H1 (cell line): ENCODE results near the gene IL6R. TPM values are rescaled to one million over a fixed set of nuclear protein-coding genes. Genes with fewer than 3 reads are reported as not detected.

Experiments used
- CBX8 ChIP-seq: fragments of 300-800, 300-1000 bp; sonication (generic); IDR thresholded peaks from 2 replicates; pipeline ENCODE4 v1.7.1; 2016; ENCODE audit warnings: low read depth, low read length, borderline replicate concordance
- CHD2 ChIP-seq: IDR thresholded peaks from 2 replicates; pipeline ENCODE4 v1.6.1; 2012; ENCODE audit warnings: low read length, improper control_type of control experiment
- SIX5 ChIP-seq: IDR thresholded peaks from 2 replicates; pipeline ENCODE4 v1.6.1; 2011; ENCODE audit warnings: mild to moderate bottlenecking, low read depth, low read length
- polyA plus RNA-seq, 7 experiments: library from polyadenylated mRNA; depleted of rRNA in 3 of 7; stranded (reverse) in 5 of 7; unstranded in 2 of 7; fragments of >200 nt in 5 of 7; fragments of 200-250 nt in 2 of 7; gene quantifications; 1 replicate in 5 of 7; 2 replicates in 1 of 7; 4 replicates in 1 of 7; pipeline versions ENCODE4 v1.2.1 to v1.2.3, GENCODE V29; 2011 to 2013; ENCODE audit warnings: missing spikeins in 2 of 7, mixed read lengths in 2 of 7
- total RNA-seq: library from RNA; stranded (reverse); fragmentation: NEBNext Ultra II Directional; extraction: Animal tissue kit (Norgen Biotek cat#: 25700); gene quantifications from 2 replicates; pipeline ENCODE4 v1.2.1, GENCODE V29; 2021
- TF ChIP-seq, protein P1 (sequence below): fragments of 300-600 bp; sonication (generic); IDR thresholded peaks from 2 replicates; pipeline ENCODE4 v1.7.1; 2012; ENCODE audit warnings: low read length, moderate library complexity, mild to moderate bottlenecking, inconsistent platforms; ENCODE audit not compliant: insufficient replicate concordance
- TF ChIP-seq, protein P2 (sequence below): IDR thresholded peaks from 2 replicates; pipeline ENCODE4 v1.6.1; 2011; ENCODE audit warnings: low read length, improper control_type of control experiment

The IL6R gene
- total and polyA plus RNA-seq, 2 of the 8 experiments (the other 6 are each of a cell fraction or from before 2014, with no cell fraction given): 2.3 to 3.0 TPM

DNA sequence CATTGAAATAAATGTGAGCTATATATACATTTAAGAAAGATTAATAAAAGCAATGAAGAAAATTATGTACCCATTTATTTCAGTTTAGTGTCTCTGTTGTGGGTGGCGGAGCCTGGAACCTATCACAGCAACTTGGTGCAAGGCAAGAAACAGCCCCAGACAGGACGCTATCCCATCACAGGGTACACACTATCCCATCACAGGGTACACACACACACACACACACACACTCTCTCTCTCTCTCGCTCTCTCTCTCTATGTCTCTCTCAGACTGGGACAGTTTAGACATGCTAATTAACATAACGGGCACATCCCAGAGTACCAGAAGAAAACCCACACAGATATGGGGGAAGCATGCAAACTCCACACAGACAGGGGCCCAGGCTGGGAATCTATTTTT, 6.5 kb upstream of the IL6R start (continued):
- TF ChIP-seq, protein P1, sequence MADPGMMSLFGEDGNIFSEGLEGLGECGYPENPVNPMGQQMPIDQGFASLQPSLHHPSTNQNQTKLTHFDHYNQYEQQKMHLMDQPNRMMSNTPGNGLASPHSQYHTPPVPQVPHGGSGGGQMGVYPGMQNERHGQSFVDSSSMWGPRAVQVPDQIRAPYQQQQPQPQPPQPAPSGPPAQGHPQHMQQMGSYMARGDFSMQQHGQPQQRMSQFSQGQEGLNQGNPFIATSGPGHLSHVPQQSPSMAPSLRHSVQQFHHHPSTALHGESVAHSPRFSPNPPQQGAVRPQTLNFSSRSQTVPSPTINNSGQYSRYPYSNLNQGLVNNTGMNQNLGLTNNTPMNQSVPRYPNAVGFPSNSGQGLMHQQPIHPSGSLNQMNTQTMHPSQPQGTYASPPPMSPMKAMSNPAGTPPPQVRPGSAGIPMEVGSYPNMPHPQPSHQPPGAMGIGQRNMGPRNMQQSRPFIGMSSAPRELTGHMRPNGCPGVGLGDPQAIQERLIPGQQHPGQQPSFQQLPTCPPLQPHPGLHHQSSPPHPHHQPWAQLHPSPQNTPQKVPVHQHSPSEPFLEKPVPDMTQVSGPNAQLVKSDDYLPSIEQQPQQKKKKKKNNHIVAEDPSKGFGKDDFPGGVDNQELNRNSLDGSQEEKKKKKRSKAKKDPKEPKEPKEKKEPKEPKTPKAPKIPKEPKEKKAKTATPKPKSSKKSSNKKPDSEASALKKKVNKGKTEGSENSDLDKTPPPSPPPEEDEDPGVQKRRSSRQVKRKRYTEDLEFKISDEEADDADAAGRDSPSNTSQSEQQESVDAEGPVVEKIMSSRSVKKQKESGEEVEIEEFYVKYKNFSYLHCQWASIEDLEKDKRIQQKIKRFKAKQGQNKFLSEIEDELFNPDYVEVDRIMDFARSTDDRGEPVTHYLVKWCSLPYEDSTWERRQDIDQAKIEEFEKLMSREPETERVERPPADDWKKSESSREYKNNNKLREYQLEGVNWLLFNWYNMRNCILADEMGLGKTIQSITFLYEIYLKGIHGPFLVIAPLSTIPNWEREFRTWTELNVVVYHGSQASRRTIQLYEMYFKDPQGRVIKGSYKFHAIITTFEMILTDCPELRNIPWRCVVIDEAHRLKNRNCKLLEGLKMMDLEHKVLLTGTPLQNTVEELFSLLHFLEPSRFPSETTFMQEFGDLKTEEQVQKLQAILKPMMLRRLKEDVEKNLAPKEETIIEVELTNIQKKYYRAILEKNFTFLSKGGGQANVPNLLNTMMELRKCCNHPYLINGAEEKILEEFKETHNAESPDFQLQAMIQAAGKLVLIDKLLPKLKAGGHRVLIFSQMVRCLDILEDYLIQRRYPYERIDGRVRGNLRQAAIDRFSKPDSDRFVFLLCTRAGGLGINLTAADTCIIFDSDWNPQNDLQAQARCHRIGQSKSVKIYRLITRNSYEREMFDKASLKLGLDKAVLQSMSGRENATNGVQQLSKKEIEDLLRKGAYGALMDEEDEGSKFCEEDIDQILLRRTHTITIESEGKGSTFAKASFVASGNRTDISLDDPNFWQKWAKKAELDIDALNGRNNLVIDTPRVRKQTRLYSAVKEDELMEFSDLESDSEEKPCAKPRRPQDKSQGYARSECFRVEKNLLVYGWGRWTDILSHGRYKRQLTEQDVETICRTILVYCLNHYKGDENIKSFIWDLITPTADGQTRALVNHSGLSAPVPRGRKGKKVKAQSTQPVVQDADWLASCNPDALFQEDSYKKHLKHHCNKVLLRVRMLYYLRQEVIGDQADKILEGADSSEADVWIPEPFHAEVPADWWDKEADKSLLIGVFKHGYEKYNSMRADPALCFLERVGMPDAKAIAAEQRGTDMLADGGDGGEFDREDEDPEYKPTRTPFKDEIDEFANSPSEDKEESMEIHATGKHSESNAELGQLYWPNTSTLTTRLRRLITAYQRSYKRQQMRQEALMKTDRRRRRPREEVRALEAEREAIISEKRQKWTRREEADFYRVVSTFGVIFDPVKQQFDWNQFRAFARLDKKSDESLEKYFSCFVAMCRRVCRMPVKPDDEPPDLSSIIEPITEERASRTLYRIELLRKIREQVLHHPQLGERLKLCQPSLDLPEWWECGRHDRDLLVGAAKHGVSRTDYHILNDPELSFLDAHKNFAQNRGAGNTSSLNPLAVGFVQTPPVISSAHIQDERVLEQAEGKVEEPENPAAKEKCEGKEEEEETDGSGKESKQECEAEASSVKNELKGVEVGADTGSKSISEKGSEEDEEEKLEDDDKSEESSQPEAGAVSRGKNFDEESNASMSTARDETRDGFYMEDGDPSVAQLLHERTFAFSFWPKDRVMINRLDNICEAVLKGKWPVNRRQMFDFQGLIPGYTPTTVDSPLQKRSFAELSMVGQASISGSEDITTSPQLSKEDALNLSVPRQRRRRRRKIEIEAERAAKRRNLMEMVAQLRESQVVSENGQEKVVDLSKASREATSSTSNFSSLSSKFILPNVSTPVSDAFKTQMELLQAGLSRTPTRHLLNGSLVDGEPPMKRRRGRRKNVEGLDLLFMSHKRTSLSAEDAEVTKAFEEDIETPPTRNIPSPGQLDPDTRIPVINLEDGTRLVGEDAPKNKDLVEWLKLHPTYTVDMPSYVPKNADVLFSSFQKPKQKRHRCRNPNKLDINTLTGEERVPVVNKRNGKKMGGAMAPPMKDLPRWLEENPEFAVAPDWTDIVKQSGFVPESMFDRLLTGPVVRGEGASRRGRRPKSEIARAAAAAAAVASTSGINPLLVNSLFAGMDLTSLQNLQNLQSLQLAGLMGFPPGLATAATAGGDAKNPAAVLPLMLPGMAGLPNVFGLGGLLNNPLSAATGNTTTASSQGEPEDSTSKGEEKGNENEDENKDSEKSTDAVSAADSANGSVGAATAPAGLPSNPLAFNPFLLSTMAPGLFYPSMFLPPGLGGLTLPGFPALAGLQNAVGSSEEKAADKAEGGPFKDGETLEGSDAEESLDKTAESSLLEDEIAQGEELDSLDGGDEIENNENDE: no peak
- no peak for TF ChIP-seq CBX8
- TF ChIP-seq, protein P2, sequence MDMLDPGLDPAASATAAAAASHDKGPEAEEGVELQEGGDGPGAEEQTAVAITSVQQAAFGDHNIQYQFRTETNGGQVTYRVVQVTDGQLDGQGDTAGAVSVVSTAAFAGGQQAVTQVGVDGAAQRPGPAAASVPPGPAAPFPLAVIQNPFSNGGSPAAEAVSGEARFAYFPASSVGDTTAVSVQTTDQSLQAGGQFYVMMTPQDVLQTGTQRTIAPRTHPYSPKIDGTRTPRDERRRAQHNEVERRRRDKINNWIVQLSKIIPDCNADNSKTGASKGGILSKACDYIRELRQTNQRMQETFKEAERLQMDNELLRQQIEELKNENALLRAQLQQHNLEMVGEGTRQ: no peak
- TF ChIP-seq SIX5: no peak
- TF ChIP-seq CHD2: no peak
